SK-N-SH (cell line): Measurements from ENCODE around the gene CRYBG3. TPM values are rescaled to one million over a fixed set of nuclear protein-coding genes. Genes with fewer than 3 reads are reported as not detected.

Experiments
- CTCF ChIA-PET: fragments of 300-600, 350-600 bp; formaldehyde crosslinking; extraction: SDS; loops from one replicate; lab custom pipeline; 2021; lab: Yijun Ruan, JAX
- POLR2A ChIA-PET: fragments of 350-600 bp; sonication (Branson Sonifier 250); formaldehyde crosslinking; extraction: SDS; loops from one replicate; lab custom pipeline; 2020; ENCODE audit warnings: antibody characterized with exemption, inconsistent platforms; lab: Yijun Ruan, JAX
- DNase-seq: peaks from one replicate; pipeline ENCODE4 v3.0.0; 2012
- H2AFZ ChIP-seq: fragments of 200-600 bp; sonication (generic); 2 replicates; pipeline ENCODE4 v1.8.1; 2016; ENCODE audit warnings: antibody characterized with exemption, mild to moderate bottlenecking, low read depth
- H3F3A ChIP-seq: fragments of 200-600 bp; sonication (generic); replicated peaks from 2 replicates; pipeline ENCODE3; 2016; ENCODE audit warnings: antibody characterized with exemption, mild to moderate bottlenecking; ENCODE audit not compliant: insufficient read depth
- H3K27ac ChIP-seq, 2 experiments: fragments of 200-500 bp in 1 of 2; fragments of 200-600 bp in 1 of 2; sonication (Bioruptor generic) in 1 of 2; sonication (generic), shearing (Covaris generic) in 1 of 2; 2 replicates each; pipeline versions ENCODE4 v1.5.1 to v1.6.1; 2014 to 2016; ENCODE audit warnings: low read depth in 2 of 2, inconsistent platforms in 1 of 2, low read length in 1 of 2, mild to moderate bottlenecking in 1 of 2, mixed read lengths in 1 of 2
- H3K27me3 ChIP-seq: fragments of 200-600 bp; sonication (generic), shearing (Covaris generic); 2 replicates; pipeline ENCODE4 v1.6.1; 2016; ENCODE audit warnings: mixed run types; ENCODE audit not compliant: insufficient read depth
- H3K36me3 ChIP-seq, 2 experiments: fragments of 200-500 bp in 1 of 2; fragments of 200-600 bp in 1 of 2; sonication (Bioruptor generic) in 1 of 2; sonication (generic) in 1 of 2; replicated peaks in 1 of 2; 2 replicates each; pipeline versions ENCODE3 to v1.5.1; 2014 to 2016; ENCODE audit warnings: low read length in 1 of 2, mild to moderate bottlenecking in 1 of 2; ENCODE audit not compliant: insufficient read depth in 2 of 2, control insufficient read depth in 1 of 2
- H3K4me1 ChIP-seq, 2 experiments: fragments of 200-500 bp in 1 of 2; fragments of 200-600 bp in 1 of 2; sonication (Bioruptor generic) in 1 of 2; sonication (generic), shearing (Covaris generic) in 1 of 2; 2 replicates each; pipeline versions ENCODE4 v1.5.1 to v1.6.1; 2014 to 2016; ENCODE audit warnings: low read depth in 1 of 2, low read length in 1 of 2, mixed run types in 1 of 2; ENCODE audit not compliant: insufficient read depth in 2 of 2, control insufficient read depth in 1 of 2
- H3K4me2 ChIP-seq: fragments of 200-600 bp; sonication (generic), shearing (Covaris generic); 2 replicates; pipeline ENCODE4 v1.6.1; 2017; ENCODE audit warnings: mixed run types
- H3K4me3 ChIP-seq, 2 experiments: fragments of 200-500 bp in 1 of 2; fragments of 200-600 bp in 1 of 2; sonication (Bioruptor generic) in 1 of 2; sonication (generic), shearing (Covaris generic) in 1 of 2; 2 replicates each; pipeline versions ENCODE4 v1.5.1 to v1.8.1; 2014 to 2016; ENCODE audit warnings: low read depth in 2 of 2, inconsistent platforms in 1 of 2, low read length in 1 of 2, mild to moderate bottlenecking in 1 of 2, mixed read lengths in 1 of 2, moderate library complexity in 1 of 2
- H3K79me2 ChIP-seq: fragments of 200-600 bp; sonication (generic); 2 replicates; pipeline ENCODE4 v1.8.1; 2017; ENCODE audit warnings: mild to moderate bottlenecking; ENCODE audit not compliant: insufficient read depth
- H3K9ac ChIP-seq: fragments of 200-600 bp; sonication (generic); 2 replicates; pipeline ENCODE4 v1.6.1; 2017; ENCODE audit warnings: mixed run types
- H3K9me2 ChIP-seq: fragments of 200-600 bp; sonication (generic); 2 replicates; pipeline ENCODE4 v1.6.1; 2017; ENCODE audit warnings: mixed run types
- H3K9me3 ChIP-seq: fragments of 200-600 bp; sonication (generic); 2 replicates; pipeline ENCODE4 v1.6.1; 2017; ENCODE audit warnings: mixed run types, mild to moderate bottlenecking, moderate library complexity
- H4K20me1 ChIP-seq: fragments of 200-600 bp; sonication (generic); 2 replicates; pipeline ENCODE4 v1.6.1; 2017; ENCODE audit warnings: mild to moderate bottlenecking, mixed run types; ENCODE audit not compliant: insufficient read depth
- EZH2phosphoT487 ChIP-seq: fragments of 200-600 bp; sonication (generic); IDR thresholded peaks from 2 replicates; pipeline ENCODE4 v1.6.1; 2017; ENCODE audit warnings: low read depth, mixed run types, mild to moderate bottlenecking, antibody characterized with exemption, moderate library complexity, borderline replicate concordance
- GABPA ChIP-seq: IDR thresholded peaks from 2 replicates; pipeline ENCODE4 v1.4.0; 2012; ENCODE audit warnings: low read depth, mild to moderate bottlenecking
- IRF3 ChIP-seq: fragments of 150-350 bp; IDR thresholded peaks from 2 replicates; pipeline ENCODE4 v1.6.1; 2016; ENCODE audit warnings: mild to moderate bottlenecking, low read depth, low read length
- MAX ChIP-seq: IDR thresholded peaks from 2 replicates; pipeline ENCODE4 v1.4.0; 2012; ENCODE audit warnings: low read depth
- MXI1 ChIP-seq: IDR thresholded peaks from 2 replicates; pipeline ENCODE4 v1.6.1; 2012; ENCODE audit warnings: mild to moderate bottlenecking, low read depth, low read length, improper control_type of control experiment
- NFIC ChIP-seq: IDR thresholded peaks from 2 replicates; pipeline ENCODE4 v1.4.0; 2012; ENCODE audit warnings: borderline replicate concordance
- RCOR1 ChIP-seq: fragments of 150-350 bp; IDR thresholded peaks from 2 replicates; pipeline ENCODE4 v1.6.1; 2017; ENCODE audit warnings: antibody characterized with exemption, low read length
- RFX5 ChIP-seq: IDR thresholded peaks from 2 replicates; pipeline ENCODE4 v1.6.1; 2012; ENCODE audit warnings: mild to moderate bottlenecking, improper control_type of control experiment, low read length
- SMC3 ChIP-seq: IDR thresholded peaks from 2 replicates; pipeline ENCODE4 v1.6.1; 2012; ENCODE audit warnings: low read depth, low read length, improper control_type of control experiment
- TAF1 ChIP-seq: IDR thresholded peaks from 2 replicates; pipeline ENCODE4 v1.6.1; 2012; ENCODE audit warnings: low read depth, mild to moderate bottlenecking, low read length, moderate library complexity, borderline replicate concordance
- TCF12 ChIP-seq: IDR thresholded peaks from 2 replicates; pipeline ENCODE4 v1.4.0; 2012
- WGBS: methylation state at CpG from one replicate; pipeline ENCODE4 v1.1.6; 2017; ENCODE audit warnings: low lambda C conversion rate; 5-methylcytosine and 5-hydroxymethylcytosine counted together
- polyA plus RNA-seq, 3 experiments: library from polyadenylated mRNA; depleted of rRNA; stranded (reverse); fragments of >200 nt; gene quantifications; 2 replicates each; pipeline ENCODE4 v1.2.3, GENCODE V29; 2012
- TF ChIP-seq, protein P1 (sequence below): IDR thresholded peaks from 2 replicates; pipeline ENCODE4 v1.4.0; 2012; ENCODE audit warnings: low read depth, borderline replicate concordance
- TF ChIP-seq, protein P2 (sequence below): fragments of 150-350 bp; IDR thresholded peaks from 2 replicates; pipeline ENCODE4 v1.6.1; 2017; ENCODE audit warnings: antibody characterized with exemption, low read length, low read depth, borderline replicate concordance
- TF ChIP-seq, protein P3 (sequence below): fragments of 200-600 bp; sonication (generic); IDR thresholded peaks from 2 replicates; pipeline ENCODE4 v1.6.1; 2017; ENCODE audit warnings: antibody characterized with exemption, mild to moderate bottlenecking, moderate library complexity

CRYBG3 gene
- polyA plus RNA-seq, 1 of the 3 experiments (the other 2 are of a cell fraction) = 2.4 TPM

- Histone ChIP-seq H3K4me1 (peaks cover 5 to 8% of the 10 kb centered on the region in 2 experiments; a peak in 2 of 4 replicates), H3K9ac (peak overlapping the region; percentile 83), H3K9me2 (no peaks in the 10 kb centered on the region), H4K20me1 (no peaks in the 10 kb centered on the region), H3K27me3 (peaks cover 5% of the 10 kb centered on the region; the same call in 1 of the 2 replicates), H3K4me3 (peak overlapping the region; percentile 91 to 93), H2AFZ (peak overlapping the region; percentile 99), H3K27ac (peak overlapping the region; percentile 68 to 69; a peak in 3 of 4 replicates), H3K9me3 (no peaks in the 10 kb centered on the region), H3K4me2 (peak overlapping the region; percentile 90), H3K79me2 (peaks cover 16% of the 10 kb centered on the region), H3K36me3 (no peaks in the 10 kb centered on the region), H3F3A (peaks cover 3% of the 10 kb centered on the region)
- TF ChIP-seq NFIC (no peak), RFX5 (no peak), RCOR1 (no peak), SMC3 (no peak), MAX (peak; percentile 40; the same call in 1 of the 2 replicates), MXI1 (peak; percentile 30; the same call in 1 of the 2 replicates), TCF12 (peak; percentile 51), EZH2phosphoT487 (no peak), IRF3 (no peak), GABPA (no peak), TAF1 (no peak)
- TF ChIP-seq, protein P1, sequence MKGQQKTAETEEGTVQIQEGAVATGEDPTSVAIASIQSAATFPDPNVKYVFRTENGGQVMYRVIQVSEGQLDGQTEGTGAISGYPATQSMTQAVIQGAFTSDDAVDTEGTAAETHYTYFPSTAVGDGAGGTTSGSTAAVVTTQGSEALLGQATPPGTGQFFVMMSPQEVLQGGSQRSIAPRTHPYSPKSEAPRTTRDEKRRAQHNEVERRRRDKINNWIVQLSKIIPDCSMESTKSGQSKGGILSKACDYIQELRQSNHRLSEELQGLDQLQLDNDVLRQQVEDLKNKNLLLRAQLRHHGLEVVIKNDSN = no peak
- TF ChIP-seq, protein P2, sequence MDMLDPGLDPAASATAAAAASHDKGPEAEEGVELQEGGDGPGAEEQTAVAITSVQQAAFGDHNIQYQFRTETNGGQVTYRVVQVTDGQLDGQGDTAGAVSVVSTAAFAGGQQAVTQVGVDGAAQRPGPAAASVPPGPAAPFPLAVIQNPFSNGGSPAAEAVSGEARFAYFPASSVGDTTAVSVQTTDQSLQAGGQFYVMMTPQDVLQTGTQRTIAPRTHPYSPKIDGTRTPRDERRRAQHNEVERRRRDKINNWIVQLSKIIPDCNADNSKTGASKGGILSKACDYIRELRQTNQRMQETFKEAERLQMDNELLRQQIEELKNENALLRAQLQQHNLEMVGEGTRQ = no peak
- TF ChIP-seq, protein P3, sequence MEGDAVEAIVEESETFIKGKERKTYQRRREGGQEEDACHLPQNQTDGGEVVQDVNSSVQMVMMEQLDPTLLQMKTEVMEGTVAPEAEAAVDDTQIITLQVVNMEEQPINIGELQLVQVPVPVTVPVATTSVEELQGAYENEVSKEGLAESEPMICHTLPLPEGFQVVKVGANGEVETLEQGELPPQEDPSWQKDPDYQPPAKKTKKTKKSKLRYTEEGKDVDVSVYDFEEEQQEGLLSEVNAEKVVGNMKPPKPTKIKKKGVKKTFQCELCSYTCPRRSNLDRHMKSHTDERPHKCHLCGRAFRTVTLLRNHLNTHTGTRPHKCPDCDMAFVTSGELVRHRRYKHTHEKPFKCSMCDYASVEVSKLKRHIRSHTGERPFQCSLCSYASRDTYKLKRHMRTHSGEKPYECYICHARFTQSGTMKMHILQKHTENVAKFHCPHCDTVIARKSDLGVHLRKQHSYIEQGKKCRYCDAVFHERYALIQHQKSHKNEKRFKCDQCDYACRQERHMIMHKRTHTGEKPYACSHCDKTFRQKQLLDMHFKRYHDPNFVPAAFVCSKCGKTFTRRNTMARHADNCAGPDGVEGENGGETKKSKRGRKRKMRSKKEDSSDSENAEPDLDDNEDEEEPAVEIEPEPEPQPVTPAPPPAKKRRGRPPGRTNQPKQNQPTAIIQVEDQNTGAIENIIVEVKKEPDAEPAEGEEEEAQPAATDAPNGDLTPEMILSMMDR = peak; percentile 18; the same call in 1 of the 2 replicates
- ChIA-PET POLR2A (interaction anchor here (1.2 kb wide), 1 partner anchor 149 kb away, joined by 3 read pairs; no protein-coding TSS in a partner anchor), CTCF (interaction anchor here (0.6 to 5.0 kb wide), 13 partner anchors 9 to 441 kb away, joined by 3 to 34 read pairs (median 4); no protein-coding TSS in a partner anchor)
- WGBS = 2% methylated on average over 21 of the region's 36 CpGs
- DNase-seq = peak; percentile 65
These were observed 556 bp downstream of the CRYBG3 start for GRCh38 chr3:97822359-97822775.
